ENCODE data around the gene TNFRSF11A. TPM values are rescaled to one million over a fixed set of nuclear protein-coding genes. Genes with fewer than 3 reads are reported as not detected.

Gene TNFRSF11A
- total RNA-seq, 1 donor = 1.4 TPM

DNA sequence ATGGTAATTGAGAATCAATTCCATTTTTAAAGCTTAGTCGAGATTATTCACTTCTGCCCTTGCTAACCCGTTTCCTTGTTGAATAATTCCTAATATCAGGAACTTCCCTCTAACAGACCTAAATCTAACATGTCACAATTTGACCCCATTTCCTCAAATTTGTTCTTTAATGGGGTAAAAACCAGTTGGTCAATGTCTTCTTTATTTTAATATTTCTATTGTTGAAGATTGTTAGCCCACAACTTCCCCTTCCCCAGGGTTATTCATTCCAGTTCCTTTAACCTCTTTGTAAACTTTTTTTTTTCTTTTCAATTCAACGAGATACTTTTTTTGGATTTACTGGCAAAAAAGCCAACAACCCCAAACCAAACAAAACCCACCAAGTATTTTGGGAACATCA, 7.3 kb downstream of the TNFRSF11A start:
- Histone ChIP-seq H3K9me3 (ENCODE audit: low read depth, low read length) (no peaks in the 10 kb centered on the region), H3K4me1 (ENCODE audit: insufficient read depth, low read length) (peaks cover 41% of the 10 kb centered on the region), H3K4me3 (ENCODE audit: low read length) (no peak overlapping the region), H3K27me3 (ENCODE audit: insufficient read depth, low read length) (peaks cover 26% of the 10 kb centered on the region)

DNA sequence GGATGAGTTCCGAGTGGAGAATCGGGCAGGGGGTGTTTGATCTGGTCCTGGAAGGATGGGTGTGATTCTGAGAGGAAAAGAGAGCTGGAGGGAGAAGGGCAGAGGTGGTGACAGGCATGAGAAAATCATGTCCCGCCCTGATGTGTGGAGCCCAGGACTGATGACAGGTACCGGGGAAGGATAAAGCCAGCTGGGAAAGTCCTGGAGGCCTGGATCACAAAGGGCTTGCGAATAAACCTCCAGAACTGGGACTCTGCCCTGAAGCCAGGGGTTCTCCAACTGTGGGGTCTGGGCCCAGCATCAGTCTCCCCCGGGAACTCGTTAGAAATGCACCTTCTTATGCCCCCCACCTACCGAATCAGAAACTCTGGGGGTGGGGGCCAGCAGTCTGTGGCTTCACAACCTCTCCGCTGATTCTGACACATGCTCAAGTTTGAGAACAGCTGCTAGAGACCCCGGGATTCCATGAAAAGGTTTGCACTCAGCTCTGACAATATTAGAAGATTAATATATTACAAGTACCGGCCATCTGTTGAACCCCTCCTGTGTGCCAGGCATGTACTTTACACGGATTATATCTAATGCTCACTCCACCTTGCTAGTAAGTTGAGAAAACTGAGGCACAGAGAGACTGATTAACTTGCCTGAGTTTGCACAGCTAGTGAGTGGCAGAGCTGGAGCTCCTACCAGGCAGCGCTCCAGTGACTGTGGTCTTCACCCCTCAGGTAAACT, 8.0 kb downstream of the TNFRSF11A start:
- H3K4me3 ChIP-seq (ENCODE audit: low read length) = no peak overlapping the region

GRCh38 chr18:62334120-62334519, 9.0 kb downstream of the TNFRSF11A start:
- Histone ChIP-seq H3K4me3 (ENCODE audit: low read length) (no peak overlapping the region), H3K27me3 (ENCODE audit: insufficient read depth, low read length) (peaks cover 13% of the 10 kb centered on the region), H3K4me1 (ENCODE audit: insufficient read depth, low read length) (peaks cover 46% of the 10 kb centered on the region), H3K9me3 (ENCODE audit: low read depth, low read length) (no peaks in the 10 kb centered on the region)

More for the DNA sequence above, 8.0 kb downstream of the TNFRSF11A start:
- Histone ChIP-seq H3K9me3 (ENCODE audit: low read depth, low read length) (no peaks in the 10 kb centered on the region), H3K4me1 (ENCODE audit: insufficient read depth, low read length) (peaks cover 41% of the 10 kb centered on the region), H3K27me3 (ENCODE audit: insufficient read depth, low read length) (peaks cover 19% of the 10 kb centered on the region)

DNA sequence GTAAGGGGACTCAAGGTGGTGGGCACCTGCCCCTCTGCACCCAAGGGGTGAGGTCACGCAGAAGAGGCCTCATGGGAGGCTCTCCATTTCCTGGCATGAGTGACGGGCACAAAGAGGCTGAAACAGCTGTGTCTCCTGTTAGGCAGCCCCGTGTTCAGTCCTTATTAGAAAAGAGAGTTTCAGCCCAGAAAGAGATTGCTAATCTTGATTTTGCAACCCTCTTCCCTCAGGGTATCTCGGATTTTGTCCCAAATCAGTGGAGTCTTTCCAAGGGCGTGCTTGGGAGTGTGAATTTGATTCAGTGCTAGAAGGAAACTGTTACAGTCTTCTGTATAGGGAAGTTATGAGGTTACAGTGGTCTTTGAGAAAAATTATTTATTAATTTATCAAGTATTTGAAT, 10.4 kb downstream of the TNFRSF11A start:
- peaks cover 3% of the 10 kb centered on the region for H3K27me3 ChIP-seq (ENCODE audit: insufficient read depth, low read length)
- H3K4me1 ChIP-seq (ENCODE audit: insufficient read depth, low read length) = peaks cover 35% of the 10 kb centered on the region
- no peak overlapping the region for H3K4me3 ChIP-seq (ENCODE audit: low read length)
- no peaks in the 10 kb centered on the region for H3K9me3 ChIP-seq (ENCODE audit: low read depth, low read length)

- H3K4me1 ChIP-seq (ENCODE audit: insufficient read depth, low read length) = peaks cover 24% of the 10 kb centered on the region
- no peaks in the 10 kb centered on the region for H3K9me3 ChIP-seq (ENCODE audit: low read depth, low read length)
- H3K27me3 ChIP-seq (ENCODE audit: insufficient read depth, low read length) = peaks cover under 1% of the 10 kb centered on the region
- no peak overlapping the region for H3K4me3 ChIP-seq (ENCODE audit: low read length)
Observed at GRCh38 chr18:62336618-62337017, 11.5 kb downstream of the TNFRSF11A start.

GRCh38 chr18:62337336-62337735, 12.2 kb downstream of the TNFRSF11A start:
- H3K4me3 ChIP-seq (ENCODE audit: low read length) = no peak overlapping the region
- H3K27me3 ChIP-seq (ENCODE audit: insufficient read depth, low read length) = no peaks in the 10 kb centered on the region
- no peaks in the 10 kb centered on the region for H3K9me3 ChIP-seq (ENCODE audit: low read depth, low read length)
- H3K4me1 ChIP-seq (ENCODE audit: insufficient read depth, low read length) = peaks cover 16% of the 10 kb centered on the region

DNA sequence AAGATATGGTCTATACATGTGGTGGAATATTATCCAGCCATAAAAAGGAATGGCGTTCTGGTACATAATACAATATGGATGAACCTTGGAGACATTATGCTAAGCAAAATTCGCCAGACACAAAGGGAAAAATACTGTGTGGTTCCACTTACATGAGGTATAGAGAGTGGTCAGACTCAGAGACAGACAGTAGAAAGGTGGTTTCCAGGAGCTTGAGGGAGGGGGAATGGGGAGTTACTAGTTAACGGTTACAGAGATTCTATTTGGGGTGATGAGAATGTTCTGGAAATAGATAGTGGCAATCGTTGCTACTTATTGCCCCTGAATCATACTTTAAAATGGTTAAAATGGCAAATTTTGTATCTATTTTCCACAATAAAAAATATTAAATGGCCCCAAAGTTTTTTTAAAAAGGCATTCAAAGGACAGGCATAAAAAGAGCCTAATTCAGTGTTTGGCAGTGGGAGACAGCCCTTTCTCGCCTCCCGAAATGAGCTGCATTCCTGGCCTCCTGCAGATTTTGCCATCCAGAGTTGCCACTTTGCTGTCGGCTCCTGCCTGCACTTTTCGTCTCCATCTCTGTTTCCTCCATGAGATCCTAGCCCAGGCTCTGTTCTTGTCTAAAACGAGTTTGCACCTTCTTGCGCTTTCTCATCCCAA, 13.5 kb downstream of the TNFRSF11A start:
- Histone ChIP-seq H3K27me3 (ENCODE audit: insufficient read depth, low read length) (no peaks in the 10 kb centered on the region), H3K4me1 (ENCODE audit: insufficient read depth, low read length) (peaks cover 8% of the 10 kb centered on the region), H3K4me3 (ENCODE audit: low read length) (no peak overlapping the region), H3K9me3 (ENCODE audit: low read depth, low read length) (no peaks in the 10 kb centered on the region)

DNA sequence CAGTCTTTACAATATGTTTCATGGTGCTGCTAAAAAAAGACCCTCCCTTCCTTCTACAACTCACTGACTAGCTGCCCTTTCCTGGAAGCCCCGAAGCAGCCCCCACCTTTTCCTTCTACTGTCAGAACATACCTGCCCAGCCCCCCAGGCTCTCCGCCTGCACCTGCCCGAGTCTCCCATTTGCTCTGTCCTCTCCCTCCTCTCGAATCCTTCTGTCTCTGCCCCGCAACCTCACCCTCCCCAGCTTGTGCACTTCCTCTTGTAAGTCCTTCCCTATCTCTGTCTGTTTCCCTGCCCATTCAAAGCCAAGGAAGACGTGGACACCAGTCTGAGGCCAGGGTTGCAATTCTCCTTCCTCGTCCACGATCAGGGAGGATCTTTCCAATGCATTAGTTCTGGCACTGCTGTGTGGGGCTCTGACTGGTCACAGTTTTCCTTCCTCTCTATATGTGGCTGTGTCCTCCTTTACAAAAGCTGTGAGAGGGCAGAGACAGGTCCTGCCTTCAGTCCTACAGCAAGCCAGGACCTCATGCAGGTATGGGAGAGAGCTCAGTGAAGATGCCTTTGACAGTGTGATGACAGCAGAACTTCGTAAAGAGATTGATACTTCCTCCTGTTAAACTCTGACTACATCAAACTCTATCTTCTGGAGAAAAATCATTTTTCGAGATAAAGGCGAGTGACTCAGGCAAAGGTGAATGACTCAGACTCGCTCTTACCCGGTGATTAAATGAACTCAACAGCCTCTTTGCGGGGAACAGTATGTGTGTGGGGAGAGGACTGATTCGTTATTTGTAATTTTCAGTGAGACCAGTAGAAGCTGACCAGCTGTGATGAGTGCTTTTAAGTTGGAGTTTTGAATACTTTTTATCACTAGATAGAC, 14.2 kb downstream of the TNFRSF11A start:
- H3K27me3 ChIP-seq (ENCODE audit: insufficient read depth, low read length) = no peaks in the 10 kb centered on the region
- H3K4me1 ChIP-seq (ENCODE audit: insufficient read depth, low read length) = peaks cover 8% of the 10 kb centered on the region
- no peak overlapping the region for H3K4me3 ChIP-seq (ENCODE audit: low read length)
- no peaks in the 10 kb centered on the region for H3K9me3 ChIP-seq (ENCODE audit: low read depth, low read length)

DNA sequence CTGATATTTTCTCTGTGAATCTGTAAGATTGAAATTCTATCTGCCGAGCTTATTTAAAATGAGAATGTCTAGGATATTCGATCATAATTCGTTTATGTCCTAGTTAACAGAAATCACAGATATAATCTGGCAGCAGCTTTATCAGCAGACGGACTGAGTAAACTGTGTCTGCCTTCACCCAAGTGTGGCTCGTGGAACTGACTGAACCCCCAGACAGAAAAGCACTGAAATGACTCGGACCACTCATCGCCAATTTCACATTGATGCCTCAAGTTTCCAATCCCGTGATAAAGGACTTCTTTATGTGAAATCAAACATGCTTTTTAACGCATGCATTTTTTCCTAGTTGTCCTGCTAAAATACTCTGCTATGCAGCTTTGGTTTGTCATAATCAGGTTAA, 15.9 kb downstream of the TNFRSF11A start:
- H3K27me3 ChIP-seq (ENCODE audit: insufficient read depth, low read length) = no peaks in the 10 kb centered on the region
- H3K4me1 ChIP-seq (ENCODE audit: insufficient read depth, low read length) = peaks cover 8% of the 10 kb centered on the region
- H3K4me3 ChIP-seq (ENCODE audit: low read length) = no peak overlapping the region
- no peaks in the 10 kb centered on the region for H3K9me3 ChIP-seq (ENCODE audit: low read depth, low read length)

DNA sequence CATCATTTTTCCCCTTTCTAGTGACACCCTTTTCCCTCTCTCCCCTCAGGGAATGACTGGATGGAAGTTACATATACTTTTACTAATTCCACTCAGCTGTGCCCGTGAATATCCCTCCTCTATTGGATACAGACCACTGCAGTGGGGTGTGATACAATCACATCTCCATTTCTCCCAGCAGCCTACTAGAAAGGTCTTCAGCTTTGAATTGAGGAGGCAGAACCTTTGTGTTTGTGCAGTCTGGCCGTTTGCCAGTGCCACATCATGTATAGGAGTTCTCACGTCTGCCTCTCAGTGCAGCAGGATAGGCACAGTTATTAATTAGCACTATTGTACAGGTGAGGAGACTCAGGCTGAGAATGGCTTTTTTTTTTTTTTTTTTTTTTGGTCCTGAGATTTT, 16.4 kb downstream of the TNFRSF11A start:
- H3K4me3 ChIP-seq (ENCODE audit: low read length) = no peak overlapping the region
- H3K4me1 ChIP-seq (ENCODE audit: insufficient read depth, low read length) = peaks cover 8% of the 10 kb centered on the region
- no peaks in the 10 kb centered on the region for H3K9me3 ChIP-seq (ENCODE audit: low read depth, low read length)
- no peaks in the 10 kb centered on the region for H3K27me3 ChIP-seq (ENCODE audit: insufficient read depth, low read length)

GRCh38 chr18:62342884-62343283, 17.8 kb downstream of the TNFRSF11A start:
- Histone ChIP-seq H3K4me1 (ENCODE audit: insufficient read depth, low read length) (peaks cover 8% of the 10 kb centered on the region), H3K9me3 (ENCODE audit: low read depth, low read length) (no peaks in the 10 kb centered on the region), H3K27me3 (ENCODE audit: insufficient read depth, low read length) (no peaks in the 10 kb centered on the region), H3K4me3 (ENCODE audit: low read length) (no peak overlapping the region)

GRCh38 chr18:62343316-62343715, 18.2 kb downstream of the TNFRSF11A start:
- H3K27me3 ChIP-seq (ENCODE audit: insufficient read depth, low read length) = no peaks in the 10 kb centered on the region
- no peak overlapping the region for H3K4me3 ChIP-seq (ENCODE audit: low read length)
- no peaks in the 10 kb centered on the region for H3K9me3 ChIP-seq (ENCODE audit: low read depth, low read length)
- H3K4me1 ChIP-seq (ENCODE audit: insufficient read depth, low read length) = peaks cover 8% of the 10 kb centered on the region

DNA sequence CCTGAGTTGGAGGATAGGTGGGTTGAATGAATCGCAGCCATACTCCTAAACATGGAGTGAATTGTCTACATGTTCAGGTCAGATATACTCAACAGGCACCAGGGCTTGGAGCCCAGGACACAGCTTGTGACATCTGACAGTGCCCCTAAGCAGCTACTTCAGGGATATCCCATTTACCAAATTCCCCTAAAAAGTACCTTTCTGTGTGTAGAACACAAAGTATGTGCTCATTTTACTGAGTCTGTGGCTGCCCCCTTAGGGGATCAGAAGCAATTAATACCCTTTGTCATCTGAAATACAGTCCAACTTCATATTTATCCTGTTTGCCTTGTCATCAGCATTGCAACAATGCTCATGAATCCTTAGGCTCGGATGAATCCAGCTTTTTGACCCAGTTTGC, 20.8 kb downstream of the TNFRSF11A start:
- Histone ChIP-seq H3K4me1 (ENCODE audit: insufficient read depth, low read length) (no peaks in the 10 kb centered on the region), H3K4me3 (ENCODE audit: low read length) (no peak overlapping the region), H3K9me3 (ENCODE audit: low read depth, low read length) (no peaks in the 10 kb centered on the region), H3K27me3 (ENCODE audit: insufficient read depth, low read length) (no peaks in the 10 kb centered on the region)

- H3K4me1 ChIP-seq (ENCODE audit: insufficient read depth, low read length) = no peaks in the 10 kb centered on the region
- H3K27me3 ChIP-seq (ENCODE audit: insufficient read depth, low read length) = no peaks in the 10 kb centered on the region
- H3K9me3 ChIP-seq (ENCODE audit: low read depth, low read length) = no peaks in the 10 kb centered on the region
- H3K4me3 ChIP-seq (ENCODE audit: low read length) = no peak overlapping the region
Observed at GRCh38 chr18:62346333-62347088, 21.4 kb downstream of the TNFRSF11A start.
